ENCODE data around the gene ZSCAN1. TPM values are rescaled to one million over a fixed set of nuclear protein-coding genes. Genes with fewer than 3 reads are reported as not detected.

ZSCAN1 gene
- total RNA-seq, 4 donors from 2014 or later = not detected

DNA sequence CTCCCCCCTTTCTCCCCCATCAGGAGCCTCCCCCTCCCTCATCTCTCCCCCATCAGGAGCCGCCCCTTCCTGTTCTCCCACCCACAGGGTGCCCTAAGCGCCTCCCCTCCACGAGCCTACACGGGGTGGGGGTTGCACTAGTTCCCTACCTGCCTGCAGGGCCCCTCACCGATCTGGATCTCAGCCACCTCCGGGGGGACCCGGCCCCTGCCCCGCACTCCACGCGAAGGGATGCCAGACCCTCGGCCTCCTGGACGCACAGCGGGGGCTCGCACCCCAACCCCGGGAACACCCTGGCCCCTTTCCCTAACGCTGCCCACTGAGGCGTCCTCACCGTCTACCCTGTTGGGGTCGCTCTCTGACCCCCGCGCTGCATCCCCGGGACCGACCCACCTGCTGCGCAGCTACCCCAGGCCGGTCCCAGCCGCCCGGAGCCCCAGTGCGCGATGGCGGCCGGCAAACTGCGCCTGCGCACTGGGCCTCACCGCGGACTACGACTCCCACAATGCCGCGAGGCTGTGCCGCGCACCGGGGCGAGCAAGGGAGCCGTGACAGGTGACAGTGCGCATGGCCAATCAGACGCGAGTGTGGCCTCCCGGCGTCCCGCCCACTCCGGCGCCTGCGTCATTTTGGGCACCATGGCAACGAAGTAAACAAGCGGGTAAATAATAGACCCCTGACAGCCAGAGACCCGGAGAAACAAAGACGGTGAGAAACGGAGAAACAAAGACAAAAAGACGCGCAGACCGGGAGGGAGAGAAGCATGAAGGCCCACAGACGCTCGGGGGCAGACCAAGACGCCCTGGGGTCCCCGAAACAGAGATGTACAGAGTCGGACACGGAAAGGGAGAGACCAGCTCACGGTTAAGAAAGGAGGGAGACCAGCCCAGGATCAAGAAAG lies 64.2 kb downstream of the ZSCAN1 start, which contains the start of gene ZSCAN18:
Gene ZSCAN18, minus strand, starts transcription at position 451 of the 901 bp plus-strand sequence. CDS start 7,964 bp downstream, outside the sequence.
- Histone ChIP-seq H3K36me3 (peaks cover 0 to 19% (median 3%) of the 10 kb centered on the region in 4 donors), H3K27me3 (no peaks in the 10 kb centered on the region), H3K9me3 (peaks cover 0 to 28% (median 14%) of the 10 kb centered on the region in 4 donors), H3K27ac (replicated peaks in 1 of 4) (peak within 1 kb of the TSS; percentile 91 to 96 (median 94)), H3K4me1 (peaks cover 19 to 29% (median 27%) of the 10 kb centered on the region in 4 donors), H3K4me3 (peak within 1 kb of the TSS; percentile 70 to 97 (median 76))
- TF ChIP-seq POLR2AphosphoS5 (IDR thresholded peaks at IDR 0.05) (peak; percentile 95 to 96), POLR2A (IDR thresholded peaks at IDR 0.05; ENCODE audit: low read depth) (peak; percentile 42), EP300 (IDR thresholded peaks at IDR 0.05) (no peak)
- TF ChIP-seq, protein P1, sequence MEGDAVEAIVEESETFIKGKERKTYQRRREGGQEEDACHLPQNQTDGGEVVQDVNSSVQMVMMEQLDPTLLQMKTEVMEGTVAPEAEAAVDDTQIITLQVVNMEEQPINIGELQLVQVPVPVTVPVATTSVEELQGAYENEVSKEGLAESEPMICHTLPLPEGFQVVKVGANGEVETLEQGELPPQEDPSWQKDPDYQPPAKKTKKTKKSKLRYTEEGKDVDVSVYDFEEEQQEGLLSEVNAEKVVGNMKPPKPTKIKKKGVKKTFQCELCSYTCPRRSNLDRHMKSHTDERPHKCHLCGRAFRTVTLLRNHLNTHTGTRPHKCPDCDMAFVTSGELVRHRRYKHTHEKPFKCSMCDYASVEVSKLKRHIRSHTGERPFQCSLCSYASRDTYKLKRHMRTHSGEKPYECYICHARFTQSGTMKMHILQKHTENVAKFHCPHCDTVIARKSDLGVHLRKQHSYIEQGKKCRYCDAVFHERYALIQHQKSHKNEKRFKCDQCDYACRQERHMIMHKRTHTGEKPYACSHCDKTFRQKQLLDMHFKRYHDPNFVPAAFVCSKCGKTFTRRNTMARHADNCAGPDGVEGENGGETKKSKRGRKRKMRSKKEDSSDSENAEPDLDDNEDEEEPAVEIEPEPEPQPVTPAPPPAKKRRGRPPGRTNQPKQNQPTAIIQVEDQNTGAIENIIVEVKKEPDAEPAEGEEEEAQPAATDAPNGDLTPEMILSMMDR (IDR thresholded peaks at IDR 0.05) = no peak
- peak; percentile 99 for DNase-seq (ENCODE audit: extremely low spot score)
- intact Hi-C loops (cut with DNase I) = loop anchor here (10.0 kb wide), 1 partner anchor 83 kb away; no protein-coding TSS in a partner anchor
- 4% methylated on average over 37 of the region's 67 CpGs for WGBS

DNA sequence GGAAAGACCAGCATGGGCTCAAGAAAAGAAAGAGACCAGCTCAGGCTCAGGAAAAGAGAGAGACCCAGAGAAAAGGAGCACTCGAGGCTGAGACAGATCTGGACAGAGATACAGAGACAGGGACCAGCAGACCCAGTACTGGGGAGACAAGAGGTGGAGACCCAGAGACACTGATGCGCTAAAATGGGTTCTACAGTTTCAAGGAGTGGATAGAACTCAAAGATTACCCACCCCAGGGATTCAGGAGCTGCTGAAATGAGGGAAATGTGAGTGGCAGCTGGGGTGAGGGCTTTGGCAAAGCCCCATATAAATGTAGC lies 64.8 kb downstream of the ZSCAN1 start:
- peaks cover 19 to 29% (median 27%) of the 10 kb centered on the region in 4 donors for H3K4me1 ChIP-seq
- WGBS = 13% methylated on average over 2 of the region's 2 CpGs
- H3K36me3 ChIP-seq = peaks cover 0 to 16% (median 3%) of the 10 kb centered on the region in 4 donors
- intact Hi-C loops (cut with DNase I) = loop anchor here (10.0 kb wide), 1 partner anchor 84 kb away; no protein-coding TSS in a partner anchor
- H3K4me3 ChIP-seq = peak overlapping the region; percentile 70 to 97 (median 76)
- DNase-seq (ENCODE audit: extremely low spot score) = no peak
- peaks cover 0 to 28% (median 15%) of the 10 kb centered on the region in 4 donors for H3K9me3 ChIP-seq
- no peaks in the 10 kb centered on the region for H3K27me3 ChIP-seq
- H3K27ac ChIP-seq (replicated peaks in 1 of 4) = peak overlapping the region; percentile 91 to 96 (median 94)
- TF ChIP-seq POLR2A (IDR thresholded peaks at IDR 0.05; ENCODE audit: low read depth) (no peak), POLR2AphosphoS5 (IDR thresholded peaks at IDR 0.05) (no peak)

Other genes with a start within 250 kb of the ZSCAN1 start
- 1 to 10 TPM; 2.9 to 5.0 (median 4.5) TPM for gene ZNF552, start 219.1 kb upstream of the ZSCAN1 start, total RNA-seq
- 10 to 100 TPM in 2 of 4 donors, 1 to 10 TPM in 2; 6.3 to 14.1 (median 9.3) TPM for gene ZNF587B, start 203.7 kb upstream of the ZSCAN1 start, total RNA-seq
- gene ZNF587, start 184.2 kb upstream of the ZSCAN1 start, total RNA-seq = 10 to 100 TPM; 10.9 to 27.8 (median 19.8) TPM
- gene ZNF814, start 145.0 kb upstream of the ZSCAN1 start, total RNA-seq = 1 to 10 TPM; 5.8 to 9.4 (median 7.5) TPM
- gene ZNF417, start 117.4 kb upstream of the ZSCAN1 start, total RNA-seq = 10 to 100 TPM in 2 of 4 donors, 1 to 10 TPM in 2; 9.1 to 12.9 (median 10.3) TPM
- 10 to 100 TPM; 11.6 to 21.2 (median 16.3) TPM for gene ZNF418, start 98.6 kb upstream of the ZSCAN1 start, total RNA-seq
- gene ZNF256, start 86.3 kb upstream of the ZSCAN1 start, total RNA-seq = 1 to 10 TPM; 4.0 to 5.2 (median 4.6) TPM
- gene C19orf18, start 59.5 kb upstream of the ZSCAN1 start, total RNA-seq = under 1 TPM in 3 of 4 donors, not detected in 1; 0.40 to 0.84 (median 0.83) TPM
- gene ZNF606, start 31.2 kb upstream of the ZSCAN1 start, total RNA-seq = 10 to 100 TPM in 3 of 4 donors, 1 to 10 TPM in 1; 7.6 to 23.3 (median 15.5) TPM
- gene ZNF135, start 25.3 kb downstream of the ZSCAN1 start, total RNA-seq = 1 to 10 TPM; 5.1 to 9.1 (median 6.6) TPM
- 100 to 1,000 TPM in 3 of 4 donors, 10 to 100 TPM in 1; 93.0 to 141 (median 124) TPM for gene ZSCAN18, start 64.2 kb downstream of the ZSCAN1 start, total RNA-seq
- gene ZNF329, start 116.8 kb downstream of the ZSCAN1 start, total RNA-seq = 10 to 100 TPM in 2 of 4 donors, 1 to 10 TPM in 2; 8.3 to 14.0 (median 10.8) TPM
- 10 to 100 TPM; 18.7 to 27.8 (median 22.8) TPM for gene ZNF274, start 149.0 kb downstream of the ZSCAN1 start, total RNA-seq
- 10 to 100 TPM; 29.5 to 38.8 (median 37.6) TPM for gene ZNF544, start 194.9 kb downstream of the ZSCAN1 start, total RNA-seq
- gene ZNF8, start 244.9 kb downstream of the ZSCAN1 start, total RNA-seq = 10 to 100 TPM in 2 of 4 donors, 1 to 10 TPM in 2; 8.1 to 12.3 (median 10.3) TPM